HCT116 (cell line): ENCODE data around the gene NGEF. TPM values are rescaled to one million over a fixed set of nuclear protein-coding genes. Genes with fewer than 3 reads are reported as not detected.

Source experiments
- ATAC-seq: fragments of 200-7000 bp; cut with Tn5 transposase; 2 replicates; pipeline ENCODE4 v1.9.1; 2020; ENCODE audit warnings: mild to moderate bottlenecking, moderate library complexity
- BruUV-seq: library from RNA; stranded (reverse); fragments of 400-500 nt; replicated peaks from 2 replicates; lab custom pipeline; 2021; lab: Mats Ljungman, UMichigan
- CTCF ChIA-PET: fragments of 300-600 bp; sonication (Branson Sonifier 250); formaldehyde crosslinking; loops from one replicate; lab custom pipeline; 2021; ENCODE audit warnings: antibody characterized with exemption; lab: Charles Lee
- POLR2A ChIA-PET: fragments of 300-600, 350-600 bp; sonication (Branson Sonifier 250); formaldehyde crosslinking; loops from one replicate; lab custom pipeline; 2021; ENCODE audit warnings: antibody characterized with exemption; lab: Charles Lee
- RAD21 ChIA-PET, 2 experiments: fragments of 300-600 bp; sonication (Branson Sonifier 250); formaldehyde crosslinking; loops; one replicate each; lab custom pipeline; 2023; ENCODE audit warnings: low total read pairs in 2 of 2; ENCODE audit not compliant: uncharacterized antibody in 2 of 2, unreplicated experiment in 2 of 2, low non-redundant PET in 1 of 2; lab: Charles Lee
- DNase-seq: peaks from one replicate; pipeline ENCODE4 v3.0.0-alpha.2; 2010; ENCODE audit warnings: low read depth, low spot score
- H2AFZ ChIP-seq: fragments of 200-600 bp; shearing (Covaris generic), sonication (generic); 2 replicates; pipeline ENCODE4 v1.6.1; 2017; ENCODE audit warnings: low read depth, mixed run types, mixed read lengths, antibody characterized with exemption, low read length; ENCODE audit not compliant: poor library complexity, severe bottlenecking
- H3K27ac ChIP-seq: 2 replicates; pipeline ENCODE4 v1.5.1; 2012; ENCODE audit warnings: low read depth, low read length
- H3K27me3 ChIP-seq: fragments of 200-600 bp; sonication (generic); 2 replicates; pipeline ENCODE4 v1.6.1; 2016; ENCODE audit warnings: mixed run types, low read length, mixed read lengths; ENCODE audit not compliant: insufficient read depth
- H3K36me3 ChIP-seq, 2 experiments: fragments of 200-500 bp in 1 of 2; fragments of 200-600 bp in 1 of 2; sonication (Bioruptor generic) in 1 of 2; sonication (generic) in 1 of 2; 2 replicates each; pipeline versions ENCODE4 v1.5.1 to v1.6.1; 2014 to 2016; ENCODE audit warnings: low read length in 2 of 2, inconsistent platforms in 1 of 2, mixed read lengths in 1 of 2, mixed run types in 1 of 2; ENCODE audit not compliant: insufficient read depth in 2 of 2, control insufficient read depth in 1 of 2
- H3K4me1 ChIP-seq, 2 experiments: fragments of 200-600 bp in 1 of 2; sonication (generic) in 1 of 2; 2 replicates each; pipeline versions ENCODE4 v1.5.1 to v1.6.1; 2012 to 2017; ENCODE audit warnings: low read length in 2 of 2, inconsistent platforms in 1 of 2, mild to moderate bottlenecking in 1 of 2, mixed read lengths in 1 of 2, mixed run types in 1 of 2, moderate library complexity in 1 of 2; ENCODE audit not compliant: insufficient read depth in 2 of 2, control insufficient read depth in 1 of 2
- H3K4me2 ChIP-seq: fragments of 200-600 bp; sonication (generic); 2 replicates; pipeline ENCODE4 v1.6.1; 2017; ENCODE audit warnings: mixed run types, low read length, mixed read lengths
- H3K4me3 ChIP-seq, 2 experiments: fragments of 200-600 bp in 1 of 2; sonication (generic) in 1 of 2; replicated peaks in 1 of 2; 2 replicates each; pipeline ENCODE4 v1.5.1; 2011 to 2016; ENCODE audit warnings: low read length in 2 of 2, control low read depth in 1 of 2, low read depth in 1 of 2, mild to moderate bottlenecking in 1 of 2, mixed read lengths in 1 of 2, mixed run types in 1 of 2
- H3K79me2 ChIP-seq: fragments of 200-600 bp; sonication (generic); 2 replicates; pipeline ENCODE4 v1.6.1; 2017; ENCODE audit warnings: mild to moderate bottlenecking, mixed run types, low read length, moderate library complexity, mixed read lengths; ENCODE audit not compliant: insufficient read depth
- H3K9ac ChIP-seq: fragments of 200-600 bp; sonication (generic); 2 replicates; pipeline ENCODE4 v1.6.1; 2016; ENCODE audit warnings: low read length, mixed read lengths
- H3K9me2 ChIP-seq: fragments of 200-600 bp; sonication (generic), shearing (Covaris generic); 2 replicates; pipeline ENCODE4 v1.6.1; 2017; ENCODE audit warnings: mixed run types, mild to moderate bottlenecking, moderate library complexity; ENCODE audit not compliant: insufficient read depth
- H3K9me3 ChIP-seq, 2 experiments: fragments of 200-500 bp in 1 of 2; fragments of 200-600 bp in 1 of 2; sonication (Bioruptor generic) in 1 of 2; sonication (generic) in 1 of 2; 2 replicates each; pipeline ENCODE4 v1.6.1; 2014 to 2017; ENCODE audit warnings: low read length in 2 of 2, mixed read lengths in 2 of 2, inconsistent platforms in 1 of 2, low read depth in 1 of 2, mild to moderate bottlenecking in 1 of 2, mixed run types in 1 of 2, moderate library complexity in 1 of 2; ENCODE audit not compliant: control insufficient read depth in 1 of 2, insufficient read depth in 1 of 2
- H4K20me1 ChIP-seq: fragments of 200-600 bp; sonication (generic), shearing (Covaris generic); 2 replicates; pipeline ENCODE4 v1.6.1; 2017; ENCODE audit warnings: mixed run types, mild to moderate bottlenecking, moderate library complexity; ENCODE audit not compliant: insufficient read depth
- EGR1 ChIP-seq: IDR thresholded peaks from 2 replicates; pipeline ENCODE4 v1.6.1; 2012; ENCODE audit warnings: low read depth
- EZH2 ChIP-seq: fragments of 200-600 bp; sonication (generic); IDR thresholded peaks from 2 replicates; pipeline ENCODE4 v1.6.1; 2017; ENCODE audit warnings: antibody characterized with exemption, mixed run types
- EZH2phosphoT487 ChIP-seq: fragments of 200-600 bp; IDR thresholded peaks from 2 replicates; pipeline ENCODE4 v1.6.1; 2018; ENCODE audit warnings: antibody characterized with exemption, borderline replicate concordance
- FOSL1 ChIP-seq: IDR thresholded peaks from 2 replicates; pipeline ENCODE4 v1.6.1; 2012; ENCODE audit warnings: low read depth
- JUND ChIP-seq: IDR thresholded peaks from 2 replicates; pipeline ENCODE4 v1.6.1; 2012
- SIN3A ChIP-seq: IDR thresholded peaks from 2 replicates; pipeline ENCODE4 v1.6.1; 2012; ENCODE audit warnings: low read depth
- SP1 ChIP-seq: IDR thresholded peaks from 2 replicates; pipeline ENCODE4 v1.6.1; 2012; ENCODE audit warnings: low read depth
- SRF ChIP-seq: IDR thresholded peaks from 2 replicates; pipeline ENCODE4 v1.6.1; 2012; ENCODE audit warnings: low read depth
- TCF7L2 ChIP-seq: IDR thresholded peaks from 2 replicates; pipeline ENCODE4 v1.7.0; 2011; ENCODE audit warnings: borderline replicate concordance, inconsistent platforms; ENCODE audit not compliant: insufficient read depth, insufficient read length; ENCODE audit errors: extremely low read depth
- YY1 ChIP-seq: IDR thresholded peaks from 2 replicates; pipeline ENCODE4 v1.6.1; 2011; ENCODE audit warnings: low read length, low read depth, moderate library complexity, mild to moderate bottlenecking; ENCODE audit not compliant: insufficient replicate concordance; ENCODE audit errors: extremely low read depth
- intact Hi-C: fragments of 100-400 bp; cut with micrococcal nuclease; formaldehyde crosslinking; loops from 2 replicates; pipeline ENCODE4 v1.10.0; 2022
- total RNA-seq: library from RNA; stranded (reverse); gene quantifications from one replicate; pipeline ENCODE4 v1.2.1, GENCODE V29; 2021; ENCODE audit not compliant: unreplicated experiment
- TF ChIP-seq, protein P1 (sequence below): IDR thresholded peaks from 2 replicates; pipeline ENCODE4 v1.6.1; 2012
- TF ChIP-seq, protein P2 (sequence below): IDR thresholded peaks from 2 replicates; pipeline ENCODE4 v1.6.1; 2012; ENCODE audit warnings: low read depth

NGEF gene
- total RNA-seq, 1 experiment from 2014 or later, result 12.6 TPM

- Histone ChIP-seq H3K9ac (no peak overlapping the region), H3K79me2 (no peaks in the 10 kb centered on the region), H2AFZ (no peak overlapping the region), H3K4me3 (no peak overlapping the region), H3K4me1 (peaks cover 2 to 19% of the 10 kb centered on the region in 2 experiments; a peak in 2 of 4 replicates), H3K36me3 (no peaks in the 10 kb centered on the region), H3K27ac (no peak overlapping the region), H4K20me1 (no peaks in the 10 kb centered on the region), H3K9me3 (no peaks in the 10 kb centered on the region), H3K9me2 (no peaks in the 10 kb centered on the region), H3K4me2 (no peak overlapping the region), H3K27me3 (no peaks in the 10 kb centered on the region; the same call in 1 of the 2 replicates)
- ChIA-PET POLR2A (no interaction called here), RAD21 (no interaction called here), CTCF (interaction anchor here (2.4 kb wide), 1 partner anchor 23 kb away, joined by 8 read pairs; no protein-coding TSS in a partner anchor)
- DNase-seq (no peak), ATAC-seq (no peak)
- no TSS peak for BruUV-seq
- intact Hi-C loops, result loop anchor here (5.0 kb wide), 2 partner anchors 201 to 444 kb away; partner anchors contain the start of gene ATG16L1
- no peak for TF ChIP-seq JUND
- no peak for TF ChIP-seq SIN3A
These were observed 38.4 kb upstream of the NGEF start for GRCh38 chr2:233051241-233052149.

DNA sequence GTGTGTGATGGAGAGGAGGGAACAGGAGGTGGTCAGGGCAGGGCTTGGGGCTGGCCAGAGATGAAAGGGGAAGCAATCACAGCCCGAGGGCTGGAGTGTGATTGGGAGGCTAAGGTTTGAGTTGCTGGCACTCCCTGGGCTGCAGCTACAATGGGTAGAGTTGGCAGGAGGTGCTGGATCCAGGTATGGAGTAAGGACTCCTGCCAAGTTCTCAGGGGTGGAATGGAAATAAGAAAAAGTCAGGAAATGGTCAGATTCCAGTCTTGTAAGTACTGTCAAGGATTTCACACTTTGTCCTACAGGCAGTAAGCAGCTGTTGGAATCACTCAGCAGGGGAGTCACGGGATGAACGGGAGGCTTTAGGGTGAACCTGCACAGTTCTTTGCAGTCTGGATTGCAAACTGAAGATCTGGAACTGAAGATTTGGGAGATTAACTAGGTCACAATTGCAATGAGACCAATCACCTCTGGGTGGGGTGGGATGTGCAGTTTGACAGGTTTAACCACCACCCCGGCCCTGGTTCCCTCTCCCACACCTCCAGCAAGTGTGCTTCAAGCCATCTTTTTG, 36.2 kb upstream of the NGEF start:
- Histone ChIP-seq H3K27ac (no peak overlapping the region), H3K4me3 (no peak overlapping the region), H2AFZ (no peak overlapping the region), H3K79me2 (no peaks in the 10 kb centered on the region), H4K20me1 (no peaks in the 10 kb centered on the region), H3K4me1 (peaks cover 2 to 19% of the 10 kb centered on the region in 2 experiments; a peak in 2 of 4 replicates), H3K9me3 (no peaks in the 10 kb centered on the region), H3K9me2 (no peaks in the 10 kb centered on the region), H3K4me2 (no peak overlapping the region), H3K27me3 (no peaks in the 10 kb centered on the region), H3K9ac (no peak overlapping the region), H3K36me3 (no peaks in the 10 kb centered on the region)
- intact Hi-C loops, result no loop called here
- TF ChIP-seq, protein P1, sequence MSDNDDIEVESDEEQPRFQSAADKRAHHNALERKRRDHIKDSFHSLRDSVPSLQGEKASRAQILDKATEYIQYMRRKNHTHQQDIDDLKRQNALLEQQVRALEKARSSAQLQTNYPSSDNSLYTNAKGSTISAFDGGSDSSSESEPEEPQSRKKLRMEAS, result no peak
- TF ChIP-seq YY1 (no peak), FOSL1 (no peak), JUND (no peak), TCF7L2 (no peak), EGR1 (no peak), EZH2 (no peak), EZH2phosphoT487 (no peak), SP1 (no peak), SRF (no peak)
- TF ChIP-seq, protein P2, sequence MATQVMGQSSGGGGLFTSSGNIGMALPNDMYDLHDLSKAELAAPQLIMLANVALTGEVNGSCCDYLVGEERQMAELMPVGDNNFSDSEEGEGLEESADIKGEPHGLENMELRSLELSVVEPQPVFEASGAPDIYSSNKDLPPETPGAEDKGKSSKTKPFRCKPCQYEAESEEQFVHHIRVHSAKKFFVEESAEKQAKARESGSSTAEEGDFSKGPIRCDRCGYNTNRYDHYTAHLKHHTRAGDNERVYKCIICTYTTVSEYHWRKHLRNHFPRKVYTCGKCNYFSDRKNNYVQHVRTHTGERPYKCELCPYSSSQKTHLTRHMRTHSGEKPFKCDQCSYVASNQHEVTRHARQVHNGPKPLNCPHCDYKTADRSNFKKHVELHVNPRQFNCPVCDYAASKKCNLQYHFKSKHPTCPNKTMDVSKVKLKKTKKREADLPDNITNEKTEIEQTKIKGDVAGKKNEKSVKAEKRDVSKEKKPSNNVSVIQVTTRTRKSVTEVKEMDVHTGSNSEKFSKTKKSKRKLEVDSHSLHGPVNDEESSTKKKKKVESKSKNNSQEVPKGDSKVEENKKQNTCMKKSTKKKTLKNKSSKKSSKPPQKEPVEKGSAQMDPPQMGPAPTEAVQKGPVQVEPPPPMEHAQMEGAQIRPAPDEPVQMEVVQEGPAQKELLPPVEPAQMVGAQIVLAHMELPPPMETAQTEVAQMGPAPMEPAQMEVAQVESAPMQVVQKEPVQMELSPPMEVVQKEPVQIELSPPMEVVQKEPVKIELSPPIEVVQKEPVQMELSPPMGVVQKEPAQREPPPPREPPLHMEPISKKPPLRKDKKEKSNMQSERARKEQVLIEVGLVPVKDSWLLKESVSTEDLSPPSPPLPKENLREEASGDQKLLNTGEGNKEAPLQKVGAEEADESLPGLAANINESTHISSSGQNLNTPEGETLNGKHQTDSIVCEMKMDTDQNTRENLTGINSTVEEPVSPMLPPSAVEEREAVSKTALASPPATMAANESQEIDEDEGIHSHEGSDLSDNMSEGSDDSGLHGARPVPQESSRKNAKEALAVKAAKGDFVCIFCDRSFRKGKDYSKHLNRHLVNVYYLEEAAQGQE, result no peak
- no TSS peak for BruUV-seq
- CTCF ChIA-PET, result no interaction called here
- POLR2A ChIA-PET, result no interaction called here
- RAD21 ChIA-PET, result no interaction called here
- DNase-seq (no peak), ATAC-seq (no peak)
